ENCODE measurements around the gene CYP3A4. TPM values are rescaled to one million over a fixed set of nuclear protein-coding genes. Genes with fewer than 3 reads are reported as not detected.

The CYP3A4 gene
- total RNA-seq, result under 1 TPM in 3 of 5 donors, not detected in 2; 0.16 to 0.66 (median 0.53) TPM
- not detected for total RNA-seq (2013)
- total RNA-seq, result 0 to 0.09 (median 0) reads per million in 29 experiments

DNA sequence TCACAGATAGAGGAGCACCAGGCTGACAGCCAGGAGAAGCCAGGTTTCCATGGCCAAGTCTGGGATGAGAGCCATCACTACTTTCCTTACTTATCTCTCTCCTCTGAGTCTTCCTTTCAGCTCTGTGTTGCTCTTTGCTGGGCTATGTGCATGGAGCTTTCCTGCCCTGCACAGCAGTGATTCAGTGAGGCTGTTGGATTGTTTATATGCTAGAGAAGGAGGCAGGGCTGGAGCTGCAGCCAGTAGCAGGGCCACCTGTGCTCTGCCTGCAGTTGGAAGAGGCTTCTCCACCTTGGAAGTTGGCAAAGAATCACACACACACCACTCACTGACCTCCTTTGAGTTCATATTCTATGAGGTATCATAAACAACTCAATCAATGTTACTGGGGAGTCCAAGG lies at the start of gene CYP3A4:
TSS of gene CYP3A4 (minus strand) at position 178 of the 400 bp plus-strand sequence. CDS start at position 75, 103 bp downstream.
- Mint-ChIP-seq H3K4me1 (peaks cover 0 to 17% (median 6%) of the 10 kb centered on the region in 3 donors), H3K4me3 (no peak within 1 kb of the TSS), H3K9me3 (no peaks in the 10 kb centered on the region), H3K27me3 (peaks cover 8 to 19% of the 10 kb centered on the region in 2 donors), H3K36me3 (no peaks in the 10 kb centered on the region), H3K27ac (no peak within 1 kb of the TSS)
- ChIA-PET POLR2A (no interaction called here), CTCF (no interaction called here)
- peaks cover 0 to 2% of the 10 kb centered on the region in 2 experiments for H3K4me1 ChIP-seq (ENCODE audit: control insufficient read depth in 1 of 2, extremely low read depth in 1 of 2, insufficient read depth in 2 of 2, low read length in 2 of 2)
- ATAC-seq (replicated peaks in 1 of 4) (no peak), DNase-seq (no peak)
- no peaks in the 10 kb centered on the region for H3K9me3 ChIP-seq
- no peak within 1 kb of the TSS for H3K4me3 ChIP-seq (ENCODE audit: control insufficient read depth in 1 of 2, extremely low read depth in 1 of 2, low read length in 1 of 2)
- peaks cover 0 to 4% of the 10 kb centered on the region in 2 experiments for H3K27me3 ChIP-seq (replicated peaks in 1 of 2; ENCODE audit: control insufficient read depth in 2 of 2, extremely low read depth in 1 of 2, insufficient read depth in 2 of 2, low read length in 1 of 2)
- no peaks in the 10 kb centered on the region for H3K36me3 ChIP-seq (ENCODE audit: control insufficient read depth in 2 of 2, extremely low read depth in 1 of 2, insufficient read depth in 1 of 2, low read length in 1 of 2)
- no peak within 1 kb of the TSS for H3K27ac ChIP-seq (ENCODE audit: low read length)

DNA sequence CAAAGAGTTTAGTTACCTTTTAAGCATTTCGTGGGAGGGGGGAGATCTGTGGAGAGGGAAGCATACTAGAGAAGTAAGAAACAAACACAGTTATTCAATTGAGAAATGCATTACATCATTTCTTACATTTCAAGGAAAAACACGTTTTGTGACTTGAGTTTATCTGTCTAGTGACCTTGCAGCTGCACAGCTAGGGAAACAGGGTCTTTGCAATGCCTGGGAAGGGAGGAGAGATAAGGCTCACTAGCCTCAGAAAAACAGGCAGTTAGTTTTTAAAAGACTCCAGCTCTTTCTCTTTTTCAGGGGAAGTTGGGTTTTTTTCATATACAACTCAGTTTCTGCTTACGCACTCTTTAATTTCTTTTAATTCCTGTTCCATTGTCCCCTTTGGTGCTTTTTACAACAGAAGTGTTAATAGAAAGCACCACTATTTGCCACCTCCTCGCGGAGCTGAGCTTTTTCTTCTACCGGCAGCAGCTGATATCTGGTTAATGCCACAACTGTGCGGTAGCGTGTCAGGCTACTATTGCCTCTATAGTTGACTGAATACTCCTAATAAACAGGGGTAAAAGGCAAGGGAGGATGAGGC lies 49.4 kb upstream of the CYP3A4 start:
- WGBS (ENCODE audit: insufficient coverage), result 96% methylated on average over 4 of the region's 8 CpGs
- H3K36me3 Mint-ChIP-seq, result no peaks in the 10 kb centered on the region
- Histone ChIP-seq H3K9me3 (no peaks in the 10 kb centered on the region), H3K27me3 (replicated peaks in 1 of 2; ENCODE audit: control insufficient read depth in 2 of 2, extremely low read depth in 1 of 2, insufficient read depth in 2 of 2, low read length in 1 of 2) (no peaks in the 10 kb centered on the region), H3K27ac (ENCODE audit: low read length) (no peak overlapping the region), H3K4me3 (ENCODE audit: control insufficient read depth in 1 of 2, extremely low read depth in 1 of 2, low read length in 1 of 2) (no peak overlapping the region), H3K36me3 (ENCODE audit: control insufficient read depth in 2 of 2, extremely low read depth in 1 of 2, insufficient read depth in 1 of 2, low read length in 1 of 2) (no peaks in the 10 kb centered on the region), H3K4me1 (ENCODE audit: control insufficient read depth in 1 of 2, extremely low read depth in 1 of 2, insufficient read depth in 2 of 2, low read length in 2 of 2) (peaks cover 0 to 2% of the 10 kb centered on the region in 2 experiments)
- CTCF ChIA-PET, result no interaction called here
- H3K27me3 Mint-ChIP-seq, result peaks cover 6 to 22% of the 10 kb centered on the region in 2 donors
- H3K9me3 Mint-ChIP-seq, result no peaks in the 10 kb centered on the region
- no peak overlapping the region for H3K4me3 Mint-ChIP-seq
- peaks cover 2 to 5% (median 4%) of the 10 kb centered on the region in 3 donors for H3K4me1 Mint-ChIP-seq
- no peak overlapping the region for H3K27ac Mint-ChIP-seq
- ATAC-seq (replicated peaks in 1 of 4), result no peak
- no peak for DNase-seq
- POLR2A ChIA-PET, result interaction anchor here in 1 of 2 donors (0.7 kb wide), 1 partner anchor 427 kb away, joined by 3 read pairs; no protein-coding TSS in a partner anchor

DNA sequence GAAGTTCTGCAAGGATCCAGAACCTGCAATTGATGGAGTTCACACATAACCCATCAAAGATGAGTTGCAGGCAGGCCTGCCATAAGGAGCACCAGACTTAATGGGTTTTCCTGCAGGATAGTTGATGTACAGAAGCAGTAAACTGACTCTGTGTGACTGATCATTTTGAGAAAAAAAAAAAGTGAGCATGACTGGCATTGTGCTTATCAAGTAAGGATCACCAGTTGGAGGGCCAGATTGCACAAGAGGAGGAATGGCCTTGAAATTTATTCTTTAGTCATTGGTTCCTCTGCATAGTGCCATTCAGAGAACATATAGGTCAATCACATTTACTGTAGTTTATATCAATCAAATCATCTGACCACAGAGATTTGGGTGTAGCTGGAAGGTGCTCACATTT lies 47.6 kb upstream of the CYP3A4 start:
- H3K4me1 ChIP-seq (ENCODE audit: control insufficient read depth in 1 of 2, extremely low read depth in 1 of 2, insufficient read depth in 2 of 2, low read length in 2 of 2), result no peaks in the 10 kb centered on the region
- peaks cover 8 to 22% of the 10 kb centered on the region in 2 donors for H3K27me3 Mint-ChIP-seq
- CTCF ChIA-PET, result no interaction called here
- H3K4me1 Mint-ChIP-seq, result no peaks in the 10 kb centered on the region
- no peaks in the 10 kb centered on the region for H3K27me3 ChIP-seq (replicated peaks in 1 of 2; ENCODE audit: control insufficient read depth in 2 of 2, extremely low read depth in 1 of 2, insufficient read depth in 2 of 2, low read length in 1 of 2)
- no peaks in the 10 kb centered on the region for H3K9me3 Mint-ChIP-seq
- ATAC-seq (replicated peaks in 1 of 4) (no peak), DNase-seq (no peak)
- H3K27ac ChIP-seq (ENCODE audit: low read length), result no peak overlapping the region
- H3K4me3 Mint-ChIP-seq, result no peak overlapping the region
- H3K27ac Mint-ChIP-seq, result no peak overlapping the region
- no peak overlapping the region for H3K4me3 ChIP-seq (ENCODE audit: control insufficient read depth in 1 of 2, extremely low read depth in 1 of 2, low read length in 1 of 2)
- H3K36me3 Mint-ChIP-seq, result no peaks in the 10 kb centered on the region
- no peaks in the 10 kb centered on the region for H3K36me3 ChIP-seq (ENCODE audit: control insufficient read depth in 2 of 2, extremely low read depth in 1 of 2, insufficient read depth in 1 of 2, low read length in 1 of 2)
- no peaks in the 10 kb centered on the region for H3K9me3 ChIP-seq
- POLR2A ChIA-PET, result no interaction called here

DNA sequence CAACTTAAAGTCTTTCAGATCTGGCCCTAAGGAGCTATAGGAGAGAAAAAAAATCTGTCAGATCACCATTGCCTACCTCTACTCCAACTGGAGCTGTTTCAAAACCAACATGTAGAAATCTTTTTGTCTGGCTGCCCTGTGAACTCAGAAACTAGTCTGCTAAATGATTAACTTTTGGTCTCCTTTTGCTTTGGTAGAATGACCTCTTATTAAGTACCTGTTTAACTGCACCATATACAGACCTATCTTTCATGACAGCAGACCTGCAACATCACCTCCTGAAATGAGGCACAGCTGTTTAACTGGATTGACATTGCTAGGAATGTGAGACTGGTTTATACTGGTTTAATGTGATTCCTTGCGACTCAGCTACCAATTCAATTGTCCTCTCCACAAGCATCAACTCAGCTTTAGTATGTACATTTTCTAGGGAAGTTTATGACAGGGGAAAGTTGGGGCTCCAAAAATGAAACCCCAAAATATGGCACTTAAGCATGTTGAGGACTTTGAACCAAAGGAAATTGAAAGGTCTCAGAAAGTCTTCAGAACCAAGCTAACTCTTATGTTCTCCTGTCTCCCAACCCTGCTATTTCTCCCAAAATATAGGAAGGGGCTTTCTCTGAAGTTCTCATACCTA lies 45.7 kb upstream of the CYP3A4 start:
- ChIA-PET POLR2A (interaction anchor here in 1 of 2 donors (0.6 kb wide), 1 partner anchor 963 kb away, joined by 13 read pairs; no protein-coding TSS in a partner anchor), CTCF (no interaction called here)
- Mint-ChIP-seq H3K9me3 (no peaks in the 10 kb centered on the region), H3K27ac (no peak overlapping the region), H3K4me1 (no peaks in the 10 kb centered on the region), H3K36me3 (no peaks in the 10 kb centered on the region), H3K4me3 (no peak overlapping the region), H3K27me3 (peaks cover 12 to 26% of the 10 kb centered on the region in 2 donors)
- ATAC-seq (replicated peaks in 1 of 4) (no peak), DNase-seq (no peak)
- no peaks in the 10 kb centered on the region for H3K27me3 ChIP-seq (replicated peaks in 1 of 2; ENCODE audit: control insufficient read depth in 2 of 2, extremely low read depth in 1 of 2, insufficient read depth in 2 of 2, low read length in 1 of 2)
- WGBS (ENCODE audit: insufficient coverage), result no CpG with 5 or more reads among the region's 1 CpG
- H3K36me3 ChIP-seq (ENCODE audit: control insufficient read depth in 2 of 2, extremely low read depth in 1 of 2, insufficient read depth in 1 of 2, low read length in 1 of 2), result no peaks in the 10 kb centered on the region
- H3K4me1 ChIP-seq (ENCODE audit: control insufficient read depth in 1 of 2, extremely low read depth in 1 of 2, insufficient read depth in 2 of 2, low read length in 2 of 2), result no peaks in the 10 kb centered on the region
- no peak overlapping the region for H3K27ac ChIP-seq (ENCODE audit: low read length)
- H3K9me3 ChIP-seq, result no peaks in the 10 kb centered on the region
- no peak overlapping the region for H3K4me3 ChIP-seq (ENCODE audit: control insufficient read depth in 1 of 2, extremely low read depth in 1 of 2, low read length in 1 of 2)

DNA sequence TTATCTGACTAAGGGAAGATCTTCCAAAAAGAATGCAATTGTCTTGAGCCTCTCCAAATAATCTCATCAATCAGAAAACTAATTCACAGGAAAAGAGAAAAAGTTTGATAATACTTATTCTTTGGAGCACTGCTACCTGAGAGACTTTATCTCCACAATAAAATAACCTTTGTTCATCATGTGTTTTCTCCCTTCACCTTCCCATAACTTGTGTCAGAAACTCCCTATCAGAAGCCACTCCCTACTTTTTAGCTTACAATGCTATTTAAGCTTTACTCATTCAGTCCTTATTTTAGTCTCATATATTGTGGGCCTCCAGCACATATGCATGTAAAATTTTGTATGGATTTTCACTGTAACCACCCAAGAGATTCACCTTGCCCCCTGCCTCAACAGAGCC lies 44.8 kb upstream of the CYP3A4 start:
- Histone ChIP-seq H3K4me1 (ENCODE audit: control insufficient read depth in 1 of 2, extremely low read depth in 1 of 2, insufficient read depth in 2 of 2, low read length in 2 of 2) (no peaks in the 10 kb centered on the region), H3K27ac (ENCODE audit: low read length) (no peak overlapping the region), H3K27me3 (replicated peaks in 1 of 2; ENCODE audit: control insufficient read depth in 2 of 2, extremely low read depth in 1 of 2, insufficient read depth in 2 of 2, low read length in 1 of 2) (peaks cover 0 to 5% of the 10 kb centered on the region in 2 experiments), H3K9me3 (no peaks in the 10 kb centered on the region), H3K36me3 (ENCODE audit: control insufficient read depth in 2 of 2, extremely low read depth in 1 of 2, insufficient read depth in 1 of 2, low read length in 1 of 2) (no peaks in the 10 kb centered on the region), H3K4me3 (ENCODE audit: control insufficient read depth in 1 of 2, extremely low read depth in 1 of 2, low read length in 1 of 2) (no peak overlapping the region)
- no peaks in the 10 kb centered on the region for H3K4me1 Mint-ChIP-seq
- ATAC-seq (replicated peaks in 1 of 4) (no peak), DNase-seq (no peak)
- ChIA-PET POLR2A (no interaction called here), CTCF (no interaction called here)
- peaks cover 14 to 22% of the 10 kb centered on the region in 2 donors for H3K27me3 Mint-ChIP-seq
- H3K27ac Mint-ChIP-seq, result no peak overlapping the region
- no peaks in the 10 kb centered on the region for H3K36me3 Mint-ChIP-seq
- H3K4me3 Mint-ChIP-seq, result no peak overlapping the region
- no peaks in the 10 kb centered on the region for H3K9me3 Mint-ChIP-seq

DNA sequence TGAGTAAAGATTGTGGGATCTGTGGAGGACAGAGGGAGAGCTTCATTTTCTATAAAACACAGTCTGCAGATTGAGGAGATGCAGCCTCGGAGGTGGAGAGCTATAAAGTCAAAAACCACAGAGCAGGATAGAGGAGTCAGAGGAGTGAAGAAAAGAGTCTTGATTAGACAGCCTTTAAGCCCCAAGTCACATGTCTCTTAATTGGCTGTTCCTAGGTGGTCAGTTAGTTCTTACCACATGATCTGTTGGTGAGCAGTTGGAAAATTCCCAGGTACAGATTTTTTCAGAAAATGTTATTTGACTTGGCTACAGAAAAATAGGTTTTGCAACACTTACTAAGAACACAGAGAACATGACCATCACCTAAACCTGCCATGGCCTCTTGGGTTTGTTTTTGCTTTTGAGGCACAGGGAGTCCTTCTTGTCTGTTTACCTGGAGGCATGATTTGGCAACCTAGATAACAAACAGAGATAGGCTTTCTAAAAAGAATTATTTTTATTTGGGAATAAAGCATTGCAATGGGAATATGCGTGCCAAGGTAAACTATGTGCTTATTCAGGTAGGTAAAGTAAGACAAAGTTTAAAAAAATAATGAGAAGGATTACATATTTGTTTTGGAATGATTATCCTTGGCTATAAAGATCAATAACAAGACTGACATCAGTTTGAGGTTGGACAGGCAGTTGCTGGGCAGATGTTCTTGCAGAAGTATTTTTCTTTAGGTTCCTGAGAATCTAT lies 43.2 kb upstream of the CYP3A4 start:
- no CpG with 5 or more reads among the region's 2 CpGs for WGBS (ENCODE audit: insufficient coverage)

More for the DNA sequence above, 43.2 kb upstream of the CYP3A4 start:
- no peaks in the 10 kb centered on the region for H3K9me3 Mint-ChIP-seq
- no peaks in the 10 kb centered on the region for H3K4me1 Mint-ChIP-seq
- H3K4me3 ChIP-seq (ENCODE audit: control insufficient read depth in 1 of 2, extremely low read depth in 1 of 2, low read length in 1 of 2), result no peak overlapping the region
- no peaks in the 10 kb centered on the region for H3K36me3 Mint-ChIP-seq
- no peak overlapping the region for H3K27ac ChIP-seq (ENCODE audit: low read length)
- H3K9me3 ChIP-seq, result no peaks in the 10 kb centered on the region
- no peaks in the 10 kb centered on the region for H3K4me1 ChIP-seq (ENCODE audit: control insufficient read depth in 1 of 2, extremely low read depth in 1 of 2, insufficient read depth in 2 of 2, low read length in 2 of 2)
- peaks cover 0 to 14% of the 10 kb centered on the region in 2 experiments for H3K27me3 ChIP-seq (replicated peaks in 1 of 2; ENCODE audit: control insufficient read depth in 2 of 2, extremely low read depth in 1 of 2, insufficient read depth in 2 of 2, low read length in 1 of 2)
- DNase-seq (no peak), ATAC-seq (replicated peaks in 1 of 4) (no peak)
- no peaks in the 10 kb centered on the region for H3K36me3 ChIP-seq (ENCODE audit: control insufficient read depth in 2 of 2, extremely low read depth in 1 of 2, insufficient read depth in 1 of 2, low read length in 1 of 2)
- H3K4me3 Mint-ChIP-seq, result no peak overlapping the region
- no peak overlapping the region for H3K27ac Mint-ChIP-seq
- ChIA-PET CTCF (interaction anchor here in 1 of 2 donors (0.6 kb wide), 1 partner anchor 190 kb away, joined by 3 read pairs; no protein-coding TSS in a partner anchor), POLR2A (no interaction called here)
- H3K27me3 Mint-ChIP-seq, result peaks cover 12 to 16% of the 10 kb centered on the region in 2 donors
